ENCODE measurements around the gene DNASE2. TPM values are rescaled to one million over a fixed set of nuclear protein-coding genes. Genes with fewer than 3 reads are reported as not detected.

The DNASE2 gene
- polyA plus RNA-seq, 3 donors = 38.8 to 91.6 (median 44.8) TPM

GRCh38 chr19:12838182-12838885 is 42.9 kb downstream of the DNASE2 start, which contains the start of gene MAST1:
Gene MAST1, plus strand, starts transcription at chr19:12838515. Its CDS starts 58 bp downstream, at chr19:12838573.
- Histone ChIP-seq H4K20me1 (ENCODE audit: insufficient read depth, low read length) (no peaks in the 10 kb centered on the region), H3K27me3 (ENCODE audit: control insufficient read depth in 2 of 2, insufficient read depth in 2 of 2, low read length in 2 of 2) (peaks cover 70 to 88% of the 10 kb centered on the region in 2 donors), H3K9me3 (replicated peaks in 1 of 2; ENCODE audit: control insufficient read depth in 1 of 2, insufficient read depth in 1 of 2, low read length in 2 of 2) (peaks cover 13 to 60% of the 10 kb centered on the region in 2 donors), H3K4me2 (replicated peaks; ENCODE audit: extremely low read depth, low read length, poor library complexity, severe bottlenecking) (peak within 1 kb of the TSS; percentile 57), H3K27ac (ENCODE audit: low read depth in 1 of 2, low read length in 2 of 2) (no peak within 1 kb of the TSS), H3K79me2 (ENCODE audit: insufficient read depth, low read length) (no peaks in the 10 kb centered on the region), H3K4me3 (replicated peaks in 1 of 3; ENCODE audit: low read depth in 2 of 3, low read length in 3 of 3) (no peak within 1 kb of the TSS), H3K9ac (ENCODE audit: insufficient read depth, low read length, poor library complexity, severe bottlenecking) (no peak within 1 kb of the TSS), H2AFZ (ENCODE audit: insufficient read depth, low read depth, low read length, poor library complexity, severe bottlenecking) (no peak within 1 kb of the TSS), H3K4me1 (ENCODE audit: control insufficient read depth in 1 of 2, insufficient read depth in 2 of 2, low read length in 2 of 2) (peaks cover 17 to 37% of the 10 kb centered on the region in 2 donors), H3K36me3 (replicated peaks in 1 of 2; ENCODE audit: control insufficient read depth in 1 of 2, insufficient read depth in 2 of 2, low read length in 2 of 2) (no peaks in the 10 kb centered on the region)
- intact Hi-C loops (cut with micrococcal nuclease) = no loop called here
- peak in 2 of 3 donors; percentile 17 to 49 for DNase-seq
- Mint-ChIP-seq H3K36me3 (peaks cover 11 to 12% of the 10 kb centered on the region in 2 donors), H3K4me3 (peak within 1 kb of the TSS; percentile 41 to 85), H3K9me3 (peaks cover 3 to 47% (median 38%) of the 10 kb centered on the region in 7 donors), H3K4me1 (peaks cover 31% of the 10 kb centered on the region), H3K27me3 (ENCODE audit: low read depth in 3 of 3) (peaks cover 79 to 87% (median 80%) of the 10 kb centered on the region in 3 donors), H3K27ac (peak within 1 kb of the TSS in 1 of 7 donors; percentile 73)
- TF ChIP-seq CTCF (IDR thresholded peaks at IDR 0.05) = peak; percentile 66
- under 1% methylated on average over 59 of the region's 69 CpGs for WGBS (ENCODE audit: insufficient coverage)

GRCh38 chr19:12837225-12837624 is 44.0 kb downstream of the DNASE2 start:
- peak overlapping the region in 1 of 2 donors; percentile 82 for H3K4me3 Mint-ChIP-seq
- 75% methylated on average over 2 of the region's 4 CpGs for WGBS (ENCODE audit: insufficient coverage)
- Histone ChIP-seq H4K20me1 (ENCODE audit: insufficient read depth, low read length) (no peaks in the 10 kb centered on the region), H3K4me2 (replicated peaks; ENCODE audit: extremely low read depth, low read length, poor library complexity, severe bottlenecking) (no peak overlapping the region), H2AFZ (ENCODE audit: insufficient read depth, low read depth, low read length, poor library complexity, severe bottlenecking) (no peak overlapping the region), H3K9me3 (replicated peaks in 1 of 2; ENCODE audit: control insufficient read depth in 1 of 2, insufficient read depth in 1 of 2, low read length in 2 of 2) (peaks cover 13 to 66% of the 10 kb centered on the region in 2 donors), H3K9ac (ENCODE audit: insufficient read depth, low read length, poor library complexity, severe bottlenecking) (no peak overlapping the region), H3K4me3 (replicated peaks in 1 of 3; ENCODE audit: low read depth in 2 of 3, low read length in 3 of 3) (no peak overlapping the region), H3K79me2 (ENCODE audit: insufficient read depth, low read length) (no peaks in the 10 kb centered on the region), H3K4me1 (ENCODE audit: control insufficient read depth in 1 of 2, insufficient read depth in 2 of 2, low read length in 2 of 2) (peaks cover 18 to 42% of the 10 kb centered on the region in 2 donors), H3K27me3 (ENCODE audit: control insufficient read depth in 2 of 2, insufficient read depth in 2 of 2, low read length in 2 of 2) (peaks cover 77 to 95% of the 10 kb centered on the region in 2 donors), H3K27ac (ENCODE audit: low read depth in 1 of 2, low read length in 2 of 2) (no peak overlapping the region), H3K36me3 (replicated peaks in 1 of 2; ENCODE audit: control insufficient read depth in 1 of 2, insufficient read depth in 2 of 2, low read length in 2 of 2) (no peaks in the 10 kb centered on the region)
- peaks cover 5 to 52% (median 40%) of the 10 kb centered on the region in 7 donors for H3K9me3 Mint-ChIP-seq
- H3K27me3 Mint-ChIP-seq (ENCODE audit: low read depth in 3 of 3) = peaks cover 89 to 92% (median 90%) of the 10 kb centered on the region in 3 donors
- intact Hi-C loops (cut with micrococcal nuclease) = no loop called here
- peak overlapping the region in 1 of 7 donors; percentile 73 for H3K27ac Mint-ChIP-seq
- H3K4me1 Mint-ChIP-seq = peaks cover 37% of the 10 kb centered on the region
- DNase-seq = no peak
- H3K36me3 Mint-ChIP-seq = peaks cover 14 to 17% of the 10 kb centered on the region in 2 donors
- TF ChIP-seq CTCF (IDR thresholded peaks at IDR 0.05) = no peak
